H1 (cell line): ENCODE data around the gene KRTAP6-1. TPM values are rescaled to one million over a fixed set of nuclear protein-coding genes. Genes with fewer than 3 reads are reported as not detected.

Experiments
- CTCF ChIA-PET: fragments of 300-600 bp; sonication (Branson Sonifier 250); formaldehyde crosslinking; loops from one replicate; lab custom pipeline; 2021; ENCODE audit not compliant: partially characterized antibody; lab: Charles Lee
- POLR2A ChIA-PET: fragments of 300-600 bp; sonication (Branson Sonifier 250); formaldehyde crosslinking; loops from one replicate; lab custom pipeline; 2021; ENCODE audit warnings: inconsistent platforms; ENCODE audit not compliant: partially characterized antibody; lab: Charles Lee
- DNase-seq, 2 experiments: peaks; one replicate each; pipeline versions ENCODE4 v3.0.0 to v3.0.0-alpha.2; 2010 to 2022; ENCODE audit warnings: low spot score in 2 of 2, low read depth in 1 of 2, mixed read lengths in 1 of 2
- FAIRE-seq: peaks from 2 replicates; lab custom pipeline; 2011; peaks lifted over from hg19 to GRCh38; lab: Jason Lieb, UNC
- H2AFZ ChIP-seq: 2 replicates; pipeline ENCODE4 v1.8.1; 2012; ENCODE audit warnings: low read length, inconsistent platforms
- H2AK5ac ChIP-seq: 2 replicates; pipeline ENCODE4 v1.6.1; 2013; ENCODE audit warnings: low read depth, low read length
- H2BK120ac ChIP-seq: replicated peaks from 2 replicates; pipeline ENCODE3; 2013; ENCODE audit warnings: low read depth, low read length, inconsistent platforms
- H2BK12ac ChIP-seq: 2 replicates; pipeline ENCODE4 v1.6.1; 2013; ENCODE audit warnings: low read depth, low read length
- H2BK15ac ChIP-seq: 2 replicates; pipeline ENCODE4 v1.6.1; 2013; ENCODE audit warnings: low read length
- H2BK20ac ChIP-seq: 2 replicates; pipeline ENCODE4 v1.6.1; 2013; ENCODE audit warnings: low read length
- H2BK5ac ChIP-seq: 2 replicates; pipeline ENCODE4 v1.6.1; 2013; ENCODE audit warnings: low read depth, low read length
- H3K14ac ChIP-seq: 2 replicates; pipeline ENCODE4 v1.6.1; 2013; ENCODE audit warnings: inconsistent platforms; ENCODE audit not compliant: insufficient read length
- H3K18ac ChIP-seq: 2 replicates; pipeline ENCODE4 v1.6.1; 2013; ENCODE audit warnings: low read length; ENCODE audit errors: extremely low read depth
- H3K23ac ChIP-seq: 2 replicates; pipeline ENCODE4 v1.6.1; 2013; ENCODE audit warnings: inconsistent platforms; ENCODE audit not compliant: insufficient read length
- H3K23me2 ChIP-seq: 2 replicates; pipeline ENCODE4 v1.6.1; 2013; ENCODE audit warnings: low read depth, low read length
- H3K27ac ChIP-seq: 2 replicates; pipeline ENCODE4 v1.6.1; 2011; ENCODE audit warnings: low read depth, low read length, inconsistent platforms
- H3K27me3 ChIP-seq, 4 experiments: replicated peaks in 1 of 4; 1 replicate in 1 of 4; 2 replicates in 3 of 4; pipeline versions ENCODE4 v1.6.1 to v1.8.1; 2011 to 2013; ENCODE audit warnings: low read length in 3 of 4, mild to moderate bottlenecking in 3 of 4, inconsistent platforms in 2 of 4, mixed read lengths in 2 of 4, moderate library complexity in 1 of 4; ENCODE audit not compliant: control insufficient read depth in 3 of 4, insufficient read depth in 3 of 4; ENCODE audit errors: extremely low read depth in 1 of 4
- H3K36me3 ChIP-seq, 4 experiments: 2 replicates each; pipeline versions ENCODE4 v1.6.1 to v1.8.1; 2011 to 2013; ENCODE audit warnings: mild to moderate bottlenecking in 4 of 4, low read length in 3 of 4, moderate library complexity in 2 of 4, control low read depth in 1 of 4, inconsistent platforms in 1 of 4; ENCODE audit not compliant: insufficient read depth in 4 of 4, control insufficient read depth in 2 of 4
- H3K4ac ChIP-seq: replicated peaks from 2 replicates; pipeline ENCODE3; 2013; ENCODE audit warnings: low read length, low read depth, mixed read lengths, inconsistent platforms; ENCODE audit not compliant: insufficient read length
- H3K4me1 ChIP-seq, 4 experiments: replicated peaks in 1 of 4; 1 replicate in 1 of 4; 2 replicates in 3 of 4; pipeline versions ENCODE4 v1.6.1 to v1.8.1; 2011 to 2013; ENCODE audit warnings: low read length in 3 of 4, inconsistent platforms in 2 of 4, mixed read lengths in 1 of 4; ENCODE audit not compliant: insufficient read depth in 4 of 4, control insufficient read depth in 3 of 4
- H3K4me2 ChIP-seq, 2 experiments: 2 replicates each; pipeline versions ENCODE4 v1.6.1 to v1.8.1; 2011 to 2013; ENCODE audit warnings: low read depth in 2 of 2, low read length in 2 of 2, control low read depth in 1 of 2, inconsistent platforms in 1 of 2, mild to moderate bottlenecking in 1 of 2; ENCODE audit not compliant: insufficient read depth in 1 of 2
- H3K4me3 ChIP-seq, 4 experiments: fragments of 200-600, 300-600 bp in 1 of 4; sonication (generic), shearing (Covaris generic), sonication (Bioruptor Twin) in 1 of 4; 2 replicates each; pipeline versions ENCODE4 v1.5.1 to v1.8.1; 2011 to 2016; ENCODE audit warnings: low read length in 4 of 4, low read depth in 3 of 4, control low read depth in 2 of 4, inconsistent platforms in 2 of 4, mild to moderate bottlenecking in 2 of 4, mixed read lengths in 1 of 4, moderate library complexity in 1 of 4; ENCODE audit not compliant: insufficient read depth in 2 of 4; ENCODE audit errors: extremely low read depth in 1 of 4
- H3K56ac ChIP-seq: replicated peaks from 2 replicates; pipeline ENCODE3; 2013; ENCODE audit warnings: low read depth, mild to moderate bottlenecking, mixed read lengths, low read length, inconsistent platforms; ENCODE audit not compliant: insufficient read length
- H3K79me1 ChIP-seq: 2 replicates; pipeline ENCODE4 v1.6.1; 2013; ENCODE audit warnings: low read depth, low read length, control low read depth
- H3K79me2 ChIP-seq, 2 experiments: 2 replicates each; pipeline versions ENCODE4 v1.6.1 to v1.8.1; 2012 to 2013; ENCODE audit warnings: low read length in 2 of 2, mild to moderate bottlenecking in 2 of 2, inconsistent platforms in 1 of 2; ENCODE audit not compliant: insufficient read depth in 2 of 2, control insufficient read depth in 1 of 2
- H3K9ac ChIP-seq, 4 experiments: replicated peaks in 1 of 4; 1 replicate in 1 of 4; 2 replicates in 3 of 4; pipeline versions ENCODE4 v1.6.1 to v1.8.1; 2011 to 2013; ENCODE audit warnings: low read depth in 3 of 4, low read length in 3 of 4, control low read depth in 2 of 4, mild to moderate bottlenecking in 2 of 4, moderate library complexity in 2 of 4, inconsistent platforms in 1 of 4; ENCODE audit errors: extremely low read depth in 1 of 4
- H3K9me3 ChIP-seq, 2 experiments: 2 replicates each; pipeline versions ENCODE4 v1.6.1 to v1.8.1; 2012 to 2013; ENCODE audit warnings: mild to moderate bottlenecking in 2 of 2, moderate library complexity in 2 of 2, control low read depth in 1 of 2, inconsistent platforms in 1 of 2, low read depth in 1 of 2, low read length in 1 of 2, mixed read lengths in 1 of 2; ENCODE audit not compliant: insufficient read depth in 2 of 2
- H4K20me1 ChIP-seq, 2 experiments: replicated peaks in 1 of 2; 2 replicates each; pipeline versions ENCODE3 to v1.8.1; 2011 to 2013; ENCODE audit warnings: inconsistent platforms in 2 of 2, low read length in 2 of 2, mild to moderate bottlenecking in 1 of 2; ENCODE audit not compliant: insufficient read depth in 2 of 2, control insufficient read depth in 1 of 2
- H4K5ac ChIP-seq: 2 replicates; pipeline ENCODE4 v1.6.1; 2013; ENCODE audit warnings: low read length, low read depth, mixed read lengths, inconsistent platforms; ENCODE audit not compliant: insufficient read length
- H4K8ac ChIP-seq: 2 replicates; pipeline ENCODE4 v1.8.0; 2013; ENCODE audit warnings: mild to moderate bottlenecking, moderate library complexity, low read length, inconsistent platforms; ENCODE audit not compliant: insufficient read depth; ENCODE audit errors: extremely low read depth
- H4K91ac ChIP-seq: replicated peaks from 2 replicates; pipeline ENCODE3; 2013; ENCODE audit warnings: low read length, mixed read lengths, inconsistent platforms; ENCODE audit not compliant: insufficient read length
- BACH1 ChIP-seq: IDR thresholded peaks from 2 replicates; pipeline ENCODE4 v1.6.1; 2012; ENCODE audit warnings: low read length, improper control_type of control experiment
- CTBP2 ChIP-seq: IDR thresholded peaks from 2 replicates; pipeline ENCODE4 v1.7.0; 2011; ENCODE audit warnings: borderline replicate concordance, mild to moderate bottlenecking, moderate library complexity, mixed read lengths, low read length; ENCODE audit not compliant: insufficient read depth, insufficient read length
- E2F6 ChIP-seq: IDR thresholded peaks from 2 replicates; pipeline ENCODE4 v1.6.1; 2012; ENCODE audit warnings: inconsistent platforms
- EGR1 ChIP-seq: IDR thresholded peaks from 2 replicates; pipeline ENCODE4 v1.6.1; 2011; ENCODE audit warnings: low read depth, low read length, borderline replicate concordance
- EZH2 ChIP-seq: fragments of 200-600 bp; sonication (generic); IDR thresholded peaks from 2 replicates; pipeline ENCODE4 v1.7.1; 2012; ENCODE audit warnings: low read depth, mild to moderate bottlenecking, moderate library complexity, low read length, inconsistent platforms; ENCODE audit not compliant: severe bottlenecking
- FOSL1 ChIP-seq: IDR thresholded peaks from 2 replicates; pipeline ENCODE4 v1.6.1; 2011; ENCODE audit warnings: mild to moderate bottlenecking, low read depth, low read length, moderate library complexity; ENCODE audit not compliant: insufficient read depth
- GABPA ChIP-seq: IDR thresholded peaks from 2 replicates; pipeline ENCODE4 v1.6.1; 2011; ENCODE audit warnings: mild to moderate bottlenecking, low read length, moderate library complexity, borderline replicate concordance; ENCODE audit not compliant: insufficient read depth
- MAX ChIP-seq: IDR thresholded peaks from 2 replicates; pipeline ENCODE4 v1.6.1; 2012; ENCODE audit warnings: inconsistent platforms
- POLR2A ChIP-seq, 2 experiments: IDR thresholded peaks; 1 replicate in 1 of 2; 2 replicates in 1 of 2; pipeline ENCODE4 v1.6.1; 2011; ENCODE audit warnings: low read depth in 2 of 2, low read length in 2 of 2, mild to moderate bottlenecking in 2 of 2; ENCODE audit errors: control extremely low read depth in 1 of 2
- RAD21 ChIP-seq, 2 experiments: IDR thresholded peaks in 1 of 2; conservative IDR thresholded peaks in 1 of 2; 2 replicates each; pipeline ENCODE4 v1.6.1; 2011; ENCODE audit warnings: low read depth in 2 of 2, low read length in 2 of 2, improper control_type of control experiment in 1 of 2, inconsistent platforms in 1 of 2, mild to moderate bottlenecking in 1 of 2, moderate library complexity in 1 of 2
- SRF ChIP-seq: IDR thresholded peaks from 2 replicates; pipeline ENCODE4 v1.6.1; 2011; ENCODE audit warnings: mild to moderate bottlenecking, low read depth, low read length, moderate library complexity
- USF2 ChIP-seq: IDR thresholded peaks from 2 replicates; pipeline ENCODE4 v1.6.1; 2011; ENCODE audit warnings: low read length, improper control_type of control experiment
- YY1 ChIP-seq: IDR thresholded peaks from 2 replicates; pipeline ENCODE4 v1.6.1; 2011; ENCODE audit warnings: low read depth, mild to moderate bottlenecking, low read length
- ZNF274 ChIP-seq: IDR thresholded peaks from 2 replicates; pipeline ENCODE4 v1.7.0; 2012; ENCODE audit warnings: low read length, borderline replicate concordance; ENCODE audit errors: extremely low read depth
- polyA plus RNA-seq, 7 experiments: library from polyadenylated mRNA; depleted of rRNA in 3 of 7; stranded (reverse) in 5 of 7; unstranded in 2 of 7; fragments of >200 nt in 5 of 7; fragments of 200-250 nt in 2 of 7; gene quantifications; 1 replicate in 5 of 7; 2 replicates in 1 of 7; 4 replicates in 1 of 7; pipeline versions ENCODE4 v1.2.1 to v1.2.3, GENCODE V29; 2011 to 2013; ENCODE audit warnings: missing spikeins in 2 of 7, mixed read lengths in 2 of 7
- total RNA-seq: library from RNA; stranded (reverse); fragmentation: NEBNext Ultra II Directional; extraction: Animal tissue kit (Norgen Biotek cat#: 25700); gene quantifications from 2 replicates; pipeline ENCODE4 v1.2.1, GENCODE V29; 2021

The KRTAP6-1 gene
- total and polyA plus RNA-seq, 2 of the 8 experiments (the other 6 are each of a cell fraction or from before 2014, with no cell fraction given) = not detected

GRCh38 chr21:30590297-30590696, 23.4 kb downstream of the KRTAP6-1 start, which contains the start of gene KRTAP22-2:
TSS of gene KRTAP22-2 (minus strand) at chr21:30590397.
- H3K27ac ChIP-seq = no peak within 1 kb of the TSS
- no peaks in the 10 kb centered on the region for H3K79me1 ChIP-seq
- no peak within 1 kb of the TSS for H3K18ac ChIP-seq
- H3K4ac ChIP-seq = no peak within 1 kb of the TSS
- TF ChIP-seq MAX (no peak), ZNF274 (no peak), EZH2 (no peak), POLR2A (IDR thresholded peaks at IDR 0.05; ENCODE audit: control extremely low read depth in 1 of 2, low read depth in 2 of 2, low read length in 2 of 2) (no peak), SRF (no peak), E2F6 (no peak), EGR1 (no peak), YY1 (no peak), USF2 (no peak), CTBP2 (no peak), BACH1 (no peak), GABPA (no peak), RAD21 (IDR thresholded peaks at IDR 0.05 in 1 of 2, conservative IDR thresholded peaks at IDR 0.05 in 1 of 2; ENCODE audit: low read depth in 2 of 2, low read length in 2 of 2) (no peak), FOSL1 (no peak)
- TF ChIP-seq, all 59 proteins: peak for 0
- DNase-seq (no peak), FAIRE-seq (no peak)
- Histone ChIP-seq H2BK15ac (no peak within 1 kb of the TSS), H2BK120ac (no peak within 1 kb of the TSS), H4K5ac (no peak within 1 kb of the TSS), H2BK5ac (no peak within 1 kb of the TSS), H3K9ac (no peak within 1 kb of the TSS), H4K91ac (no peak within 1 kb of the TSS), H3K9me3 (no peaks in the 10 kb centered on the region), H4K8ac (no peak within 1 kb of the TSS), H3K4me3 (no peak within 1 kb of the TSS), H3K14ac (no peak within 1 kb of the TSS), H3K79me2 (no peaks in the 10 kb centered on the region), H3K4me1 (no peaks in the 10 kb centered on the region), H4K20me1 (no peaks in the 10 kb centered on the region), H3K27me3 (no peaks in the 10 kb centered on the region), H2AK5ac (no peak within 1 kb of the TSS), H3K4me2 (no peak within 1 kb of the TSS), H3K23me2 (no peaks in the 10 kb centered on the region), H2BK20ac (no peak within 1 kb of the TSS), H3K56ac (no peak within 1 kb of the TSS), H2BK12ac (no peak within 1 kb of the TSS), H3K36me3 (no peaks in the 10 kb centered on the region), H3K23ac (no peak within 1 kb of the TSS), H2AFZ (no peak within 1 kb of the TSS)
- CTCF ChIA-PET = no interaction called here
- POLR2A ChIA-PET = no interaction called here
